HUES6 (cell line): ENCODE results near the gene STIP1.

Experiments used
- H3K27ac ChIP-seq: 2 replicates; pipeline ENCODE4 v1.7.0; 2013; ENCODE audit warnings: low read depth, mild to moderate bottlenecking, low read length, inconsistent platforms
- H3K27me3 ChIP-seq: 2 replicates; pipeline ENCODE4 v1.6.1; 2013; ENCODE audit warnings: low read length; ENCODE audit not compliant: control insufficient read depth, insufficient read depth
- H3K36me3 ChIP-seq: 2 replicates; pipeline ENCODE4 v1.6.1; 2013; ENCODE audit warnings: low read length; ENCODE audit not compliant: control insufficient read depth, insufficient read depth
- H3K4me1 ChIP-seq: 2 replicates; pipeline ENCODE4 v1.6.1; 2013; ENCODE audit warnings: low read length; ENCODE audit not compliant: control insufficient read depth, insufficient read depth
- H3K4me3 ChIP-seq: 2 replicates; pipeline ENCODE4 v1.5.1; 2013; ENCODE audit warnings: low read depth, low read length
- H3K9ac ChIP-seq: one replicate; pipeline ENCODE4 v1.6.1; 2013; ENCODE audit warnings: mild to moderate bottlenecking, low read length
- H3K9me3 ChIP-seq: 2 replicates; pipeline ENCODE4 v1.6.1; 2013; ENCODE audit warnings: low read depth, low read length; ENCODE audit not compliant: control insufficient read depth, insufficient read depth

The STIP1 gene

GRCh38 chr11:64163951-64164350 lies 22.0 kb upstream of the STIP1 start:
- H3K9me3 ChIP-seq: no peaks in the 10 kb centered on the region
- no peak overlapping the region for H3K9ac ChIP-seq
- 0 out of 2 replicates have a peak, but pooled peaks cover 3% of the 10 kb centered on the region for H3K36me3 ChIP-seq
- H3K27me3 ChIP-seq: no peaks in the 10 kb centered on the region
- H3K4me3 ChIP-seq: no peak overlapping the region
- H3K4me1 ChIP-seq: peaks cover 9% of the 10 kb centered on the region
- no peak overlapping the region for H3K27ac ChIP-seq

GRCh38 chr11:64164392-64165312 lies 21.3 kb upstream of the STIP1 start:
- Histone ChIP-seq H3K27ac (no peak overlapping the region), H3K27me3 (no peaks in the 10 kb centered on the region), H3K36me3 (0 out of 2 replicates have a peak, but pooled peaks cover 3% of the 10 kb centered on the region), H3K4me3 (peak overlapping the region; percentile 57), H3K9ac (no peak overlapping the region), H3K4me1 (peaks cover 9% of the 10 kb centered on the region), H3K9me3 (no peaks in the 10 kb centered on the region)

GRCh38 chr11:64165481-64165841 lies 20.5 kb upstream of the STIP1 start:
- Histone ChIP-seq H3K4me1 (peaks cover 9% of the 10 kb centered on the region), H3K9ac (no peak overlapping the region), H3K27ac (no peak overlapping the region; the same call in 1 of the 2 replicates), H3K27me3 (no peaks in the 10 kb centered on the region), H3K4me3 (peak overlapping the region; percentile 57), H3K36me3 (0 out of 2 replicates have a peak, but pooled peaks cover 3% of the 10 kb centered on the region), H3K9me3 (no peaks in the 10 kb centered on the region)

- Histone ChIP-seq H3K27me3 (no peaks in the 10 kb centered on the region), H3K9ac (peak within 1 kb of the TSS; percentile 74), H3K27ac (peak within 1 kb of the TSS; percentile 56), H3K4me3 (peak within 1 kb of the TSS; percentile 57), H3K36me3 (0 out of 2 replicates have a peak, but pooled peaks cover 3% of the 10 kb centered on the region), H3K9me3 (no peaks in the 10 kb centered on the region), H3K4me1 (peaks cover 9% of the 10 kb centered on the region)
Measured at GRCh38 chr11:64165842-64166635, 19.9 kb upstream of the STIP1 start, which contains the start of gene MACROD1. Gene MACROD1, minus strand, starts transcription at chr11:64166113. Its CDS starts 119 bp downstream, at chr11:64165994.

- H3K36me3 ChIP-seq: no peaks in the 10 kb centered on the region
- H3K27me3 ChIP-seq: no peaks in the 10 kb centered on the region
- no peak overlapping the region for H3K9ac ChIP-seq
- H3K9me3 ChIP-seq: peaks cover 9% of the 10 kb centered on the region
- no peak overlapping the region for H3K27ac ChIP-seq
- no peak overlapping the region for H3K4me3 ChIP-seq
- no peaks in the 10 kb centered on the region for H3K4me1 ChIP-seq
Measured at GRCh38 chr11:64170419-64170818, 15.6 kb upstream of the STIP1 start.

DNA sequence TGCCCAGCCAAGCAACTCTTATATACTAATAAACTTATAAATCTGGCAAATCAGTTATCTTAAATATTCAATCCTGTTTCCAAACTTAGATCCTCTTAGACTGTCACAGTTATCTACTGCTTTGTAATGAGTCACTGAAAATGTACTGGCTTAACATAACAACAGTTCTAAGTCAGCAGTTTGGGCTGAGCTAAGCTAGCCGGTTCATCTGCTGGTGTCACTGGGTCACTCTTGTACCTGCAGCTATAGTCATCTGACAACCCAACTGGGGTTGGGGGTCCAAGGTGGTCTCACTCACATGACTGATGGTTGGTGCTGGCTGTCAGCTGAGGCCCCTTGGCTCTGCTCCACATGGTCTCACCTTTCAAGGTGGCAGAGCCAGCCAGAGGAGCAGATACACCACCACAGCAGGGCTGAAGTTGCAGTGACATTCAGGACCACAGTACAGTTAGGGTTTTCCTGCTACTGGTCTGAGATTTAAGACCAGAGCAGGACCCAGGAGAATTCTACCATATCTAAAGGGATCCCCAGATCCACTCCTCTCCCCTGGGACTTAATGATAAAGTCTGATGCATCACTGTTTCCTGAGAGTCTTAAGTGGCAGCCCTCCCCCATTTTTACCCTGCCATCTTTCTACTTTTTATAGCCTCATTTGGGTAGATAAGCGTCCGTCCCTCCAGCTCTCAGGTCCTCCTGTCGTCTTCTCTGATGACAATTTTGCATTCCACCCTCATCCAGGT lies 12.2 kb upstream of the STIP1 start:
- Histone ChIP-seq H3K9me3 (peaks cover 9% of the 10 kb centered on the region), H3K27ac (no peak overlapping the region), H3K4me1 (no peaks in the 10 kb centered on the region), H3K27me3 (no peaks in the 10 kb centered on the region), H3K36me3 (no peaks in the 10 kb centered on the region), H3K4me3 (no peak overlapping the region), H3K9ac (no peak overlapping the region)

DNA sequence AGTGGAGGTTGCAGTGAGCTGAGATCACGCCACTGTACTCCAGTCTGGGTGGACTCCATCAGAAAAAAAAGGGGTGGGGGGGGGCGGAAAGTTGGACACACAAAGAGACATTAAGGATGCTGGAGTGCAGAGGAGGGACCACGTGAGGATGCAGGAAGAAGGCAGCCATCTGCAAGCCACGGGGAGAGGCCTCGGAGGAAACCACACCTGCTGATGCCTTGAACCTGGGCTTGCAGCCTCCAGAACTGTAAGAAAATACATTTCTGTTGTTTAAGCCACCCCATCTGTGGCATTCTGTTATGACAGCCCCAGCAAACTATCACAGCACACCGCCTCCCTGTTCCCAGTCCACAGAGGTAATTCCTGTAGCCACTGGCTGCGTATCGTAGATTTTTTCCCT lies 9.2 kb upstream of the STIP1 start:
- H3K9me3 ChIP-seq: peaks cover 14% of the 10 kb centered on the region
- no peak overlapping the region for H3K9ac ChIP-seq
- H3K27me3 ChIP-seq: no peaks in the 10 kb centered on the region
- no peak overlapping the region for H3K27ac ChIP-seq
- H3K4me3 ChIP-seq: no peak overlapping the region
- peaks cover 6% of the 10 kb centered on the region for H3K4me1 ChIP-seq
- peaks cover 8% of the 10 kb centered on the region; the same call in 1 of the 2 replicates for H3K36me3 ChIP-seq

GRCh38 chr11:64178203-64178602 lies 7.8 kb upstream of the STIP1 start:
- H3K9ac ChIP-seq: no peak overlapping the region
- H3K27me3 ChIP-seq: no peaks in the 10 kb centered on the region
- H3K36me3 ChIP-seq: peaks cover 8% of the 10 kb centered on the region; the same call in 1 of the 2 replicates
- H3K9me3 ChIP-seq: peaks cover 14% of the 10 kb centered on the region
- H3K4me1 ChIP-seq: peaks cover 9% of the 10 kb centered on the region
- no peak overlapping the region for H3K27ac ChIP-seq
- no peak overlapping the region for H3K4me3 ChIP-seq

DNA sequence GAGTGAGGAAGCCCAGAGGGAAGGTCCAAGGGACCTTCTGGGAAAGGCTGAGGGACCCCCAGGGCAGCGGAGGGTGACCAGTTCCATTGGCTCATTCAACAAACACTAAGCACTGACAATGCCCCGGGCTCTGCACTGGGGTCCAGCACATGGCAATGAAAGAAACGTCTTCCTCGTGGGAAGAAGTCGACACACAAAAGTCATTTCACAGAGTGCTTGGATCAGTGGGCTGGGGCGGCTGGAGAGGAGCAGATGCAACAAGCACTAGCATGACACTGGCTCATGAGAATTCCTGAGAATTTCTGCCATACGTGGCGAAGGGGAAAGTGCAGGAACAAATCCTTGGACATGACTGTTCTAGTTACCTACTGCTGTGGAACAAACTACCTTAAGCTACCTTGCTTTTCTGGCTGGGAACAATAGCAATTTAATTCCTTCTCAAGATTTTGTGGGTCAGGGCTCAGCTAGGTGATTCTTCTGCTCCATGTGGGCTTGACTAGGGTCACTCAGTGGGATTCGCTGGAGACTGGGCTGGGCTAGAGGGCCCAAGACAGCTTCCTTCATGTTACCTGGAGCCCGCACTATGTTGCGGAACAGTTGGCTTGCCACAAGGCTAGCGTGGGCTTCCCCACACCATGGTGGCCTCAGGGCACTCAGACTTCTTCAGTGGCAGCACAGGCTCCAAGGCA lies 6.9 kb upstream of the STIP1 start:
- H3K4me1 ChIP-seq: peaks cover 9% of the 10 kb centered on the region
- peaks cover 7% of the 10 kb centered on the region for H3K9me3 ChIP-seq
- H3K4me3 ChIP-seq: no peak overlapping the region
- peaks cover 8% of the 10 kb centered on the region; the same call in 1 of the 2 replicates for H3K36me3 ChIP-seq
- H3K27me3 ChIP-seq: no peaks in the 10 kb centered on the region
- no peak overlapping the region for H3K27ac ChIP-seq
- H3K9ac ChIP-seq: no peak overlapping the region

GRCh38 chr11:64180891-64181290 lies 5.1 kb upstream of the STIP1 start:
- Histone ChIP-seq H3K4me3 (no peak overlapping the region), H3K9me3 (peaks cover 5% of the 10 kb centered on the region; the same call in 1 of the 2 replicates), H3K36me3 (peaks cover 8% of the 10 kb centered on the region; the same call in 1 of the 2 replicates), H3K9ac (no peak overlapping the region), H3K4me1 (peaks cover 13% of the 10 kb centered on the region), H3K27ac (no peak overlapping the region), H3K27me3 (no peaks in the 10 kb centered on the region)
